ENCODE measurements around the gene MKNK1.

Gene MKNK1

DNA sequence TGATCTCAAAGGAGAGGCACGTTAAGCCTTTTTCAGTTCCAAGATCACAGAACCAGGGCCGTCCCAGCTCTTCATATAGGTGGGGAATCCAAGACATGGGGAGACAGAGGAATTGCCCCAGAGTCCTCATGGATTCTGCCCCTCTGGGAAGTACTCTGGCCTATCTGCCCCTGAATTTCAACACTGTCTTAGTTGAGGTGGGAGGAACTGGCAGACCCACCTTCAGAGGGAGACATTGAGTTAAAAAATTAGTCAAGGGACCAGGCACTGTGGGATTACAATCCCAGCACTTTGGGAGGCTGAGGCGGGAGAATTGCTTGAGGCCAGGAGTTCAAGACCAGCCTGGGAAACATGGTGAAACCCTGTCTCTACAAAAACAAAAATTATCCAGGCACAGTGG, 50.6 kb downstream of the MKNK1 start:
- TF ChIP-seq ZNF274 (IDR thresholded peaks at IDR 0.05; ENCODE audit: low read depth, low read length): no peak
- H3K4me3 ChIP-seq (ENCODE audit: low read length): no peak overlapping the region

DNA sequence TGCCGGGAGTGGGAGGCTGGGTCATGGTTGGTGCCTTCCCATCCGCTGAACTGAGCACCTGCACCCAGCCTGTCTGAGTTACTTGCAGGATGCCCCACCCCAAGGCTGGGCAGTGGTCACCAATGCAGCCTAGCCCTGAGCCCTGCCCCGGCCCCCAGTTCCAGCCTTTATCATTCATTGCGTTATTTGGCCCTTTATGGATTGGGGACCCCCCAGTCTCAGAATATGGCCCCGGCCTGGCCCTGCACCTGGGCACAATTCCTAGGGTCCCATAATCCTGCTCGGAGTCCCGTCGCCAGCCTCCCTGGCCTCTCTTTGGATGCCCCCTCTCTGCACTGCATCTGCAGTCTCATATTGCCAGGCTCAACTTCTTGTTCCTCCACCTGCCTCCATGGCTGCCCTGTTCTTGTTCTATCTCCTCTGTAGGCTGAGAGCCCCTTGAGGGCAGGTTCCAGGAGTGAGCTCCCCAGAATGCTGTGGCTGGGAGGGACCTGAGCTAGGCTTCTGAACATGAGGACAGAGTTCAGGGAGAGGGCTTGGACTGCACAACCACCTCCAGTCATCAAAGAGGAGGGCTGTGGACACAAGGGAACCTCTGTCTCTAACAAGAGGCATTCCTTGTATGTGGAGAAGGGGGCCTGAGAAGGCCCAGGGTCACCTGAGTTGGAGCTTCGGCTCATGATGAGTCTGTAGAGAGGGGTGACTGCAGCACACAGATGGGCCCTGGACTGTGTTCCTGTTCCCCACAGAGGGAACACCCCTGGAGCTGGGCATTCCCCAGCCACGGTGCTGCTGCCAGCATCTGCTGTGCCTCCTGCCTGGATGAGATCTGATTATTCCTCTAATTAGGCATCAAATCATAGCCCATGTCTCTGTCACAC, 51.5 kb downstream of the MKNK1 start:
- no peak overlapping the region for H3K4me3 ChIP-seq (ENCODE audit: low read length)
- no peak for TF ChIP-seq ZNF274 (IDR thresholded peaks at IDR 0.05; ENCODE audit: low read depth, low read length)

DNA sequence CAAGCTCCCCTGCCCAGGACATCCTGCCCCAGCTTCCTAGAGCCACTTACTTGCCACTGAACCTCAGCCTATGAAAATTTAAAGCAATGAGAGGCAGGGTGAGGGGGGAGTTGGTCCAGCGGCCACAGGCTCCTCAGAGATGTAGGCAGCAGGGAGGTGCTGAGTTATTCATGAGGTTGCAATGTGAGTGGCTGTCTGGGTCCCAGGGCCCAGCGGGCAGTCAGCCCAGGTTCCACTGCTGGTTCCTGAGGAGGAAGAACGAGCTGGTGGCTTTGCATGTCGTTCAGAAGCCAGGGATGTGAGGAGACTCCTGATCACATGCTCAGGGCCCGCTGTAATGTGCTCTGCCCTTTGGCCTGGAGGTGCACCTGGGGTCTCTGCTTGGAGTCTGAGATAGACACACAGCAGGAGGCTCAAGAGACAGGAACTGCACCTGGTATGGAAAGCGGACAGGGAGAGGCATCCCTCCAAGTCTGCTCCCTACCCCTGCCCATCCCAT, 52.4 kb downstream of the MKNK1 start, which contains the start of gene KNCN:
Gene KNCN (minus strand): TSS at position 51 of the 499 bp plus-strand sequence. CDS start 432 bp downstream, outside the sequence.
- no peak within 1 kb of the TSS for H3K4me3 ChIP-seq (ENCODE audit: low read length)
- no peak for TF ChIP-seq ZNF274 (IDR thresholded peaks at IDR 0.05; ENCODE audit: low read depth, low read length)

DNA sequence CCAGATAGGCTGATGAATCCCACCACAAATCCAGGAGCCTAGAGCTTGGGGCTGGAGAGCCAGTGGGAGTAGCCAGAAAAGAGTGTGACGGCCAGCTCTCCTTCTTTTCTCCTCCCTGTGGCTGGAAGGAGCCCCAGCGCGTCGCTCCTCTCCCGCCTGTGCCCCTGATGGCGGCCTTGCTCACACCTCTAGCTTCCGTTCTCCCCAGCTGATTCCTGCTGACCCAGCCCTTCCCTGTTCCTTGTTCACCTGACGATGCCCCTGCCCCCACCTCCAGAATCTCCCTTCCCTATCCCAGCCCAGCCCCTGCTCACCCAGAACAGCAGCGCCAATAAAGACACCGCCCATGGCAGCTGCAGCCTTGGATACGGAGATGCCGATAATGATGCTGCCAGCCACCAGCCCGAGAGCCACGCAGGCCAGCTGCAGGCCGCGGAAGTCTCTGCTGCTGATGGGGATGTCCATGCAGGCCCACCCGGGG, 53.3 kb downstream of the MKNK1 start:
- H3K4me3 ChIP-seq (ENCODE audit: low read length): no peak overlapping the region
- TF ChIP-seq ZNF274 (IDR thresholded peaks at IDR 0.05; ENCODE audit: low read depth, low read length): no peak

DNA sequence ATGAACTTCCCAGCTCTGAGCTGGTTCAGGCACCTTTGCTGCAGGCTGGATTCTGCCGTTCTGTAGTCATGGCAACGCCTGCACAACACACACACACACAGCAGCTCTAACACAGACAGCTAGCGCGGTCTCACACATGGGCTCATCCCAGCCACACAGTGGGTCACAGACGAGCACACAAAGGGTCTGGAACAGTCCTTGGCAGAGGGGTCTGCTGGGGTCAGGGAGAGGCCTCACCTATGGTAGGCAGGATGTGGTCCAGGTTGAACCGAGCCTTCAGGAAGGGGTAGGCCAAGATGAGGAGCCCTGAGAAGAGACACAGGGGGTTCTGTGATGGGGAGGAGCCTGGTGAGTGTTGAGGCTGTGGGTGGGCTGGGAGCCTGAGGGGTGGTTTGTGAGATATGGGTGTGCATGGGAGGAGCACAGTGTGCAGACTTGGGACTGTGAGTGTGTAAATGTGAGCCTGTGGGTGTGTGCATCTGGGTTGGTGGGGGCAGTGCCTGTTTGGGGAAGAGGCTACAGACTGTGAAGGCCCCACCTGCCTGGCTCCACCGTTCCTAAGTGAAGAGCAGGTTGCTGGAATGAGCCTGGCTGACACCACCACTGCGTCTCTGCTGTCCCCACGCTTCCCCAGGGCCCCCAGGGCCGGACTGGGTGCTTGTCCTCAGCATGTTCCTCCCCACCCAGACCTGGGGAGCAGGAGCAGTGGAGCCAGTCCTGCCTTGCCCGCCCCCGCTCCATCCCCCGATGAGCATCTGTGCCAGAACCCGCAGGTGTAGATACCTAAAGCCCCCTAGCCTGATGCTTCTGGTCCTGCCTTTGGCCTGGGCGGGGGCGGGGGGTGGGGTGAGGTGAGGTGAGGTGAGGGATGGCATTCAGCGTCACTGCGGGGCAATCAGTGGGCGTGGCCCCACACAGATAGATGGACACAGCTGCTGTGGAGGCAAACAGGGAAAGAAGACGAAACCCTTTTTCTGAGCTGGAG, 54.1 kb downstream of the MKNK1 start:
- no peak for TF ChIP-seq ZNF274 (IDR thresholded peaks at IDR 0.05; ENCODE audit: low read depth, low read length)
- H3K4me3 ChIP-seq (ENCODE audit: low read length): no peak overlapping the region

DNA sequence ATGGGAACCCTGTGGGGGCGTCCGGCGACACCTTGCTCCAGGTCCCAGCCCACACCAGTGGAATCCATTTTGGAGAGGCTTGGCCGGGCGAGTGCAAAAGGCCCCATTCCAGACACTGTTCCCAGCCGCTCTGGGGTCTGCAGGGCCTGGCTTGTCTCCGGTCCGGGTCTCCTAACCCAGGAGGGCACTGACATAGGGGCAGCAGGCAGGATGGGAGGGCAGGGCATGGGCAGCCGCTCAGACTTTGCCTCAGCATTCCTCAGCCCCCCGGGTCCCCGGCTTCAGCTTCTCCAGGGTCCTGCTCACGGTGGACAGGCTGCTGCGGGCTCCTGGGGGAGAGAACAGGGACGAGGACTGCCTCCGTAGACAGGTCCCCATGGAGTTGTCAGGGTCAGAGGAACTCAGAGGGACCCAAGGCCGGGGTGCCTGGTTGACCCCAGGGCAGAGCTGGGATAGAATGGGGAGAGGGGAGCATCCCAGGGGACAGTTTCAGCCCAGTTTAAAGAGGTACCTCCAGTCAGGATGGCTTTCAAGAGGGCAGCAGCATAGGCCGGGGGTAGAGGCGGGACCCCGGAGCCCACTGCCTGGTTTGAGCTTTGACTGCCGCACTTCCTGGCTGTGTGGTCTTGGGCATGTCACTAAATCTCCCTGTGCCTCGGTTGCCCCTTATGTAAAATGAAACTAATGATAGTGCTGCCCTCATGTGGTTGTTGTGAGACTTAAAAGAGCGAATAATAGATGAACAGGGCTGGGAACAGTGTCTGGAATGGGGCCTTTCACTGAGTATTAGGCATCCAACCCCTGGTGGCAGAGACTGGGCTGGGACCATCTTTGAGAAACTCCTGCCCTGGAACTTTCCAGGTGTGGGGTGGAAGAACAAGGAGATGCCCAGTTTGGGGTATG, 56.3 kb downstream of the MKNK1 start:
- no peak overlapping the region for H3K4me3 ChIP-seq (ENCODE audit: low read length)
- TF ChIP-seq ZNF274 (IDR thresholded peaks at IDR 0.05; ENCODE audit: low read depth, low read length): no peak

DNA sequence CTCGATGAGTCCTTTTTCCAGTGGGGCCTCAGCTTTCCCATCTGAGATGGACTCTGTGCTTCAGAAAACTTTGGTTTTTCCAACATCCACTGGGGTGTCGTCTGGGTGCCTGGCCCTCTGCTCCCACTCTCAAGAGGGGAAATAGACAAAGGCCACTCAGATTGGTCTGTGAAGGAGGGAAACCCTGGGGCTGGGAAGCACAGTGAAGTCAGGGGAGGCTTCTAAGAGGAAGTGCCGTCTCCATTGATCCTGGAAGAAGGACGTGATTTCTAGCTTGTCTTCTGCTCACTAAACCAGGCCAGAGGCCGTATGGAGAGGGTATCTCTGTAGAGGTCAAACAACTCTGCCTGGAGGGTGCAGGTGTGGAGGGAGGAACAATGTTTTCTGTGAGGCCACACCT, 57.9 kb downstream of the MKNK1 start:
- no peak for TF ChIP-seq ZNF274 (IDR thresholded peaks at IDR 0.05; ENCODE audit: low read depth, low read length)
- H3K4me3 ChIP-seq (ENCODE audit: low read length): no peak overlapping the region

DNA sequence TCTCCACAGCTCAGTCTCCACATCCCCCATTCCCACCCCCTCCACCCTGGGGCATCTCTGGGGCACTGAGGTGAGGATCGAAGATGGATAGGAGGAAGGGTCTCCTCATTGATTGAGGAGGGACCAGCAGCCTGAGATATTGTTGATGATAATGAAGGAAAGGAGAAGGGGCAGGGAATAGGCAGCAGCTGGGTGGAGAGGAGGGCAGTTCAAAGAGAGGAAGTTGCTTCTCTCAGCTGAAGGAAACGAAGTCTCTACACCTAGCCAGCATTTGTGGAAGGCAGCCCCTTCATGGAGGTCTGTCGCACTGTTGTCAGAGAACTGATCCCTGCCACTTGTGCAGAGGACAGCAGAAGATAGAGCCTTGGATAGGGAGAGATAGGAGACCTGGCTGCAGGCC, 58.3 kb downstream of the MKNK1 start:
- TF ChIP-seq ZNF274 (IDR thresholded peaks at IDR 0.05; ENCODE audit: low read depth, low read length): no peak
- H3K4me3 ChIP-seq (ENCODE audit: low read length): no peak overlapping the region

DNA sequence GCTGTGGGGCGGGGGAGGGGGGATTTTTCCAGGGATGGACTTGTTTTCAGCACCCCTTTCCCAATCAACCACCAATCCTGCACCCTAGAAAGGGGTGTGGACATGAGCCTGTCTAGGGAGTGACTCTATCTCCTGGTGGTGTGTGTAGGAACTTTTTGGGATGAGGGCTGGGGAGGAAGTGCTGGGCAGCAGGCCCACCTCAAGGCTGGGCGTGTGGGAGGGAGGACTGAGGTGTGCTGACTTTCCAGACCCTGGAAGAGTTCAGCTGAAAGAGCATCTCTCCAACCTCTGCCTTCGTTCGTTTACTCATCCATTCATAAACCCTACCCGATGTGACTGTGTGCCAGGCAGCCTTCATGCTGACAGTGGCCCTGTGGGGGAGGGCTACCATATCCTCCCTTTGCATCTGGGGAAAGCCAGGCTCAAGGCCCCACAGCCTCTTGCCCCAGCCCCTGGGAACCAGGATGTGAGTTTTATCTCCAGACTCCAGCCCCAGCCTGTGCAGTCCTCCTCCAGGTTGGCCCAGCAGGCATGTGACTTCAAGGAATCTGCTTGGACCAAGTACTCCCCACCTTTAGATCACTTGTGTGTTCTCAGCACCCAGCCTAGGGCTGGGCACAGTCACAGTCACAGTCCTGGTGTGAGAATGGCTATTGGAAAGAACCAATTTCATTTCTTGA, 59.4 kb downstream of the MKNK1 start:
- H3K4me3 ChIP-seq (ENCODE audit: low read length): no peak overlapping the region
- no peak for TF ChIP-seq ZNF274 (IDR thresholded peaks at IDR 0.05; ENCODE audit: low read depth, low read length)

DNA sequence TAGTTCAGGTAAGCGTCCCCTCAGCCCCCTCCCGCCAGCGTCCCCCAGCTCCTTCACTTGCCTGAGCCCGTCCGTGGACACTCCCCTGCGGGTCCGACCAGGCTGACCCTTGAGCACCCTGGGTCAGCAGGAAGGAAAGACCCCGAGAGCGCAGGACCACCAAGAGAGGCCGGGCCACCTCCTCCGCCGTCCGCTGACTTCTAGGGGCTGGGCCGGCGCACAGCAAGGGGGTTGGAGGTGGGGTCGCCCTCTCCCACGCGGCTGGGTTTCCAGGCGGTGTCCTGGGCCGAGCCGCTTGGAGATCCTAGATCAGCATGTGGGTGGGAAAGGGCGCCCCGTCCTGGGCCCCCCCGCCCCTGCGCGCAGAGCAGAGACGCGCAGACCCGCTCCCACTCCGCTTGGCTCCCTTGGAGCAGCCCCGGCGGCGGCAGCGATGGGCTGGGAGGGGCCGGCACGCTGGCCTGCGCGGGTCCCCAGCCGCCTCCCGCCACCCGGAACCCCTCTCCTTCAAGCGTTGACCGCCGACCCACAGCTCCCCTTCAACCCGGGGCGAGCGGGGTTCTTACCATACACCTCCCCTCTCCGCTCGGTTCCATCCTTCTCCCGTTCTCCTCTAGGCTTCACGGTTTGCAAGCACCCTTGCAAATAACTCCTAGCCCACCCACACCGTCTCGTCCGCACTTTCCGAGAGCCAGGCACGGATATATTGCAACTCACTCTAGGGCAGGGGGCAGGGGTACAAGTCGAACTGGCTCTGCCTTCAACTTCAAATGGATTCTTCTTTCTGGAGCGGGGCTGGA, 60.1 kb downstream of the MKNK1 start:
- no peak for TF ChIP-seq ZNF274 (IDR thresholded peaks at IDR 0.05; ENCODE audit: low read depth, low read length)
- H3K4me3 ChIP-seq (ENCODE audit: low read length): no peak overlapping the region

DNA sequence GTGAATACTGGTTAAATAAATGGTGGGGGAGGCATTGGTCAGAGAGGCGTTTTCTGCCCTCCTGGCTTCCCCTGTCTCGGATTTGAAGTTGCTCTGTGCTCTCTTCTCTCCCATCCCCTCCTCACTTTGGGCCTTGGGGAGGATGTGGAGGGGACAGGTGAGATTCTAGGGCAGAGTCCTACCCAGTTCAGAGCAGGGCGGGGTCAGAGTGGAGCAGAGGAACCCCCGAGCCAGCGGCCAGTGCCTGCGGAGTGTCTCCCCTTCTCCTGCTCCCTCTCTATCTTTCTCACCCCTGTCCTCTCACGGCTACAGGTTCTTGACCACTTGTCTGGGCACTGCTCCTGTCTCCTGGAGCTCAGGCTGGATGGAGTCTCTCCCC, 60.7 kb downstream of the MKNK1 start:
- no peak for TF ChIP-seq ZNF274 (IDR thresholded peaks at IDR 0.05; ENCODE audit: low read depth, low read length)
- H3K4me3 ChIP-seq (ENCODE audit: low read length): no peak overlapping the region

DNA sequence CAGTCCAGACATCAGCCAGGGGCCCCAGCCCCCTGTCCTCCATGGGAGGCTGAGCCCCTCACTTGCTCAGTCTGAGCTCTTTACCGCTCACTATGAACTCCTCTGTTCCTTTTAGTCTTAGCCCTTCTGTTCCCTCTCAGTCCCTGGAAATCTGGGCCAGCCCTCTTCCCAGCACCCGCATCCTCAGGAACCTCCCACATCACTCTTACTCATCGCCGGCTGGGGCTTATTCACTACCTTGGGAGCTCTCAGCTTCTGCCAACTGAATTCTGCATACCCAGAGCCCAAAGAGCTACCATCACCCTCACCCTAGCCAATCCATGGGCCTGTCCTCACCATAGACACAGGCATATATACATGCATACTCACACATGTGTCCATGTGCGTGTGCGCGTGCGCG, 64.1 kb downstream of the MKNK1 start:
- H3K4me3 ChIP-seq (ENCODE audit: low read length): no peak overlapping the region
- no peak for TF ChIP-seq ZNF274 (IDR thresholded peaks at IDR 0.05; ENCODE audit: low read depth, low read length)

Measured in GM08714 (cell line).